SK-MEL-5 (cell line): ENCODE data around the gene NRN1L. TPM values are rescaled to one million over a fixed set of nuclear protein-coding genes. Genes with fewer than 3 reads are reported as not detected.
A peak's percentile ranks its signal among the peaks of the same experiment; 100 is the strongest.
"Not testable (repeated sequence)": the region's sequence is repeated elsewhere in the genome, so short reads cannot be mapped to it uniquely, and the experiment has no call there.

ENCODE experiments used
- DNase-seq: peaks from one replicate; pipeline ENCODE4 v3.0.0-alpha.2; 2016; ENCODE audit warnings: low read depth, low spot score
- in situ Hi-C: cut with HindIII; loops from 2 replicates; pipeline ENCODE4 v1.10.0; 2016; ENCODE audit warnings: low sequenced_read_pairs, high pct_unique_total_duplicates, low pct_unique_long_range_greater_than_20kb
- polyA plus RNA-seq, 2 experiments: library from polyadenylated mRNA; depleted of rRNA; stranded (reverse); fragments of >200 nt; gene quantifications; 2 replicates each; pipeline ENCODE4 v1.2.3, GENCODE V29; 2015
- total RNA-seq: library from RNA; depleted of rRNA; stranded (reverse); fragments of >200 nt; shearing (Covaris generic); gene quantifications from 2 replicates; pipeline ENCODE4 v1.2.3, GENCODE V29; 2014; rRNA removed

NRN1L gene
- total RNA-seq = not detected in 2 replicates
- polyA plus RNA-seq (2015; cell fraction: cytosol; rRNA removed) = not detected in 2 replicates
- polyA plus RNA-seq (2015; cell fraction: nucleus; rRNA removed) = not detected in 2 replicates

GRCh38 chr16:67884684-67885083, at the start of gene NRN1L:
NRN1L (plus strand) TSS chr16:67884885; CDS start chr16:67884904, 19 bp downstream.
- in situ Hi-C loops = no loop called here
- DNase-seq = peak; percentile 56

DNA sequence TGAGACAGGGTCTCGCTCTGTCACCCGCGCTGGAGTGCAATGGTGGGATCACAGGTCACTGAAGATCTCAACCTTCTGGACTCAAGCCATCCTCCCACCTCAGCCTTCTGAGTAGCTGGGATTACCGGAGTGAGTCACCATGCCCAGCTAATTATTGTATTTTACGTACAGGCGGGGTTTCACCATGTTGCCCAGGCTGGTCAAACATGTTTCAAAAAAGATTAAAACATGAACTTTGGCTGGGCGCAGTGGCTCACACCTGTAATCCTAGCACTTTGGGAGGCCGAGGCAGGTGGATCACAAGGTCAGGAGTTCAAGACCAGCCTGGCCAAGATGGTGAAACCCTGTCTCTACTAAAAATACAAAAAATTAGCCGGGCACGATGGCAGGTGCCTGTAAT, 47.5 kb upstream of the NRN1L start:
- DNase-seq, in situ Hi-C loops: not testable (repeated sequence)

DNA sequence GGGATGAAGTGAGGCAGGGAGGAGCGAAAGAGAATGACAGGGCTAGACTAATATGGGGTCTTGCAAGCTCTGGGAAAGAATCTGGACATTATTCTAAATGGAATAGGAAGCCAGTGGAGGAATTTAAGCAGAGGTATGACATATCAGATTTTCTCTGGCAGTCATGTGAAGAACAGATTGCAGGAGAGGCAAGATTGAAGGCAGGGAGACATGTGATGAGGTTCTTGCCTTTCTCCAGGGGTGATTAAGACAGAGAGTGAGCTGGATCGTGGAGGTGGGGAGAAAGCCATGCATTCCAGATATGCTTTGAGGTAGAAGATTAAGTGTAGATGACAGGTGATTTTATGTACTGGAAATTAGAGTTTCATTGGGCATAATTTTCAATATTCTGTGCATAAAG, 46.9 kb upstream of the NRN1L start:
- in situ Hi-C loops = no loop called here
- DNase-seq = no peak

GRCh38 chr16:67841198-67841815, 43.4 kb upstream of the NRN1L start:
- DNase-seq = no peak
- in situ Hi-C loops = no loop called here

- peak; percentile 95 for DNase-seq
- in situ Hi-C loops = no loop called here
Observed at GRCh38 chr16:67841816-67842508, 42.7 kb upstream of the NRN1L start, which contains the start of gene THAP11. THAP11 (plus strand) TSS chr16:67842320; CDS start chr16:67842555, 235 bp downstream.

- in situ Hi-C loops = no loop called here
- DNase-seq = peak; percentile 28
Observed at GRCh38 chr16:67842509-67843342, 42.0 kb upstream of the NRN1L start.

DNA sequence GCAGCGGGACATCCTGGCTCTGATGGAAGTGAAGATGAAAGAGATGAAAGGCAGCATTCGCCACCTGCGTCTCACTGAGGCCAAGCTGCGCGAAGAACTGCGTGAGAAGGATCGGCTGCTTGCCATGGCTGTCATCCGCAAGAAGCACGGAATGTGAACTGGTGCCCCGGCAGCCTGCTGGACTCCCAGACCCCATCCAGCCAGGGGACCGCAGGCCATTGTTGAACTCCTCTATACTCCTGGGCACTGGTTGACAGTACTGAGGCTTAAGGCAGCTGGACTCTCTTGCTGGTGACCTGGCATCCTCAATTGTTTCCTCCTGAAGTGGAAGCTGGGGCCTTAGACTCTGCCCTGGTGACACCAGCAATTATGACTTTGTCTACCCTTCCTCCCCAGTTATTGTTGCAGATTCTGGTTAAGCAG, 41.3 kb upstream of the NRN1L start:
- DNase-seq = no peak
- in situ Hi-C loops = no loop called here

- in situ Hi-C loops = no loop called here
- DNase-seq = no peak
Observed at GRCh38 chr16:67844497-67844896, 40.2 kb upstream of the NRN1L start.

DNA sequence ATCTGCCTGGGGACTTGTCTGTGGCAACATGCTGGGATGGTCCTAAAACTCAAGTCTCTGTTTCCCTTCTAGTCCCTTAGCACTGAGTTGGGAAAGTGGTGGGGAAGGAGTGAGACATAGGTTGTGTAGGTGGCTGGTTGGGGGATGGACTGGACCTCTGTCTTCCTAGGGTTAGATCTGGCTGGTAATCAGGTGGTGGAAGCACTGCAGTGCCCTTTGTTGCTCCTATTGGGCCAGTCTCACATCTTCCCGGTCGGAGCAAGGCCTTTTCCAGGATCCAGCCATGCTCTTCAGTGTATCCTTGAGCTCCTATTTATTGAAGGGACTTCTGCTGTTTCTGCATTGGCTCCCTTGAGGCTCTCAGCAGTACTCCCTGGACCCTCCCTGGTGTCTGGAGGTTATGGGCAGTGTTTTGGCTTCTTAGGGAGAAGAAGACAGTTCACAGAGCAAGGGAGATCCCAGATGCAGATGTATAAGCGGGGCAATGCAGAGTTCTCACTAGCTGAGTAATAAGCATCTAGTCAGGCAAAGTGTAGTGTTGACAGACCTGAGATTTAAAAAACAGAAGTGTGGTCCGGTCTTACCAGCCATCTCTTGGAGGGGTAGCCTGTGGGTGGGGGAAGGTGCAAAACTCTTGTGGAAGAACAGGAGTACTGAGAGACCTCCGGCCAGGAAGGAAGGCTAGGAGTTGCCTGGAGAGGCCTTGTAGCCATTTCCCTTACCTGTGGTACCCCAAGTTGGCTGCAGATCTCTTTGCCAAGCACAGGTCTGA, 39.2 kb upstream of the NRN1L start:
- in situ Hi-C loops = no loop called here
- DNase-seq = no peak

DNA sequence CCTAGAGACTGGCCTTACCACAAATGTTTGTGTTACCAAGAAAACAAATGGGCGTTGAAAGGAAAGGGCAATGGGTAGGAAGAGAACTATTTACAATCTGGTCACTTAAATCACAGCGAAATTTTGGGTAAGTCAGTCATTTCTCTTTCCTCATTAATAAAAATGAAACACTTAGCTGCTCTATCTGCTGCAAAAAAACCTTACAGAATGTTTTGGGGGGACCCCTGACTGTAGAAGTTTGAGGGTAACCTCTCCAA, 38.7 kb upstream of the NRN1L start:
- no peak for DNase-seq
- in situ Hi-C loops = no loop called here

DNA sequence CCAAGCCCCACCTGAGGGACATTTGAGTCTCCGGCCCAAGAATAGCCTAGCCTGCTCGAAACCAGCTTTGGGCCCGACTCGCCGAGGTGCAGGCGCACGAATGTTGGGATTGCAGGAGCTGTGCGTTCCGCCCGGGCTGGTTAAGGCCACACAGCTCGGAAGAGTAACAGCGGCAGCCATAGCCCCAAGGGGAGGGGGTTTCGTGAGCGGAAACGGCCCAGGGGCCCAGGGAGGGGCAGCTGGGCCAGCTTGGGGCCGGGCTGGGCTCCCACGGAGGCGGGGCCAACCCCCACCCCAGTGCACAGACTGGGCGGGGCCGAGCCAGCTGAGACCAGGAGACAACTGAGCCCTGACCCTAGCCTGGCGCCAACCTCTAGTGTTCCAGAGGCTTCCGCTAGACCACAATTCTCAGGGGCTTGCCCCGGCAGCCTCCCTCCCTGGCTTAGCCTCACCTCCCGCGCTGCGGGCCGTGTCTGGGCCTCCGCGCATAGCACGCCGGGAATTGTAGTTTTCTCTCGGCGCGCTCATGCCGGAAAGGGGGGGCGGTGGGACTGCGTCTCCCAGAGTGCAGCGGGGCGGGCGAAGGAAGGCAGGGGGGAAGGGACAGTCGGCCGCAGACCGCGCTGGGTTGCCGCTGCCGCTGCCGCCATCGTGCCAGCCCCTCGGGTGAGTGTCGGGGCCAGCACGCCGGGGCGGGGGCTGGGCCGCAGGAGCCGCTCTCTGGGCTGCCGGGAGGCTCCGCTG, 38.2 kb upstream of the NRN1L start, which contains the start of gene NUTF2:
Gene NUTF2 (plus strand): TSS at position 614 of the 744 bp plus-strand sequence. CDS start 18,198 bp downstream, outside the sequence.
- DNase-seq = peak; percentile 93
- in situ Hi-C loops = no loop called here

DNA sequence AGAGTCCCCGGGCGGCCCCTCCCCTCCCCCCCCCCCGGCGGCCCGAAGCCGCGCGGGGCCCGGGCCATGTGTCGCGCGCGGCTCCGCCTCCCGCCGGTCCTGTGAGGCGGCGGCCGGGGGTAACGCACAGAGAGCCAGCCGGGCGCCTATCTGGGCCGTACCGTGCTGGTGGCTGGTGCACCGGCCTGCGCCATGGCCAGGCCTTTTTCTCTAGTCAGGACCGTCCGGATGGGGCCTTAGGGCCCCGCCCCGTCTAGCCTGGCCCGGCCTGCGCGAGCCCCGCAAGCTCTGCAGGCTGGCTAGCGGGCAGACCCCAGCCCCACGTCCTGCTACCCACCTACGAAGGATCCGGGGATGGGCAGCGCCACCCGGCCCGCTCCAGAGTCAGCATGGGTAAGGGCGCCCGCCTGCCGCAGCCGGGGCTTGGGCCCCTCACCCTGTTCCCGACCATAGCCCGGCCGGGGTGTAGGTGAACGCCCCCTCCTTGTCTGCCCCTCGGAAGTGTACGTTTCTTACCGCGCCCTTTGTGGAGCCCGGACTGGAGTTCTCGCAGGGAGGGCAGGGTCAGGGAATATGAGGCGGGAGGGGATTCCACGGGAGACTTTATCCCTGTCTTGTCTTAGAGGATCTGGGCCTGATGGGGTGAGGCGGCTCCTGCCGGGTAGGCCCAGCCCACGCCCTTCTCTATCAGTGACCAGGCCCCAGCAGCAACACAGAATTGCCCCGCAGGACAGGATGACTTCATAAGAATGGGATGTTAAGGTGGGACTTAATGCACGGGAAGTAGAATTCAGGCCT, 37.4 kb upstream of the NRN1L start, which contains the start of gene CENPT:
Gene CENPT (minus strand): TSS at position 630 of the 798 bp plus-strand sequence. CDS start 13,834 bp downstream, outside the sequence.
- DNase-seq = no peak
- in situ Hi-C loops = no loop called here

GRCh38 chr16:67848118-67848517, 36.6 kb upstream of the NRN1L start:
- in situ Hi-C loops = no loop called here
- DNase-seq = no peak

DNA sequence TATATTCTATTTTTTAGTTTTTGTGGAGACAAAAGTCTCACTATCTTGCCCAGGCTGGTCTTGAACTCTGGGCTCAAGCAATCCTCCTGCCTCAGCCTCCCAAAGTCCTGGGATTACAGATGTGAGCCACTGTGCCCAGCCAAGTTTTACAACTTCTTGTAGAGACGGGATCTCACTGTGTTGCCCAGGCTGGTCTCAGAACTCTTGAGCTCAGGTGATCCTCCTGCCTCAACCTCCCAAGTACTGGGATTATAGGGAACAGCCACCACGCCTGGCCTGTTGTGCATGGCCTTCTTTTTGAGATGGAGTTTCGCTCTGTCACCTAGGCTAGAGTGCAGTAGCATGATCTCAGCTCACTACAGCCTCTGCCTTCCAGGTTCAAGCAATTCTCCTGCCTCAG, 31.0 kb upstream of the NRN1L start:
- in situ Hi-C loops = no loop called here
- DNase-seq = no peak

DNA sequence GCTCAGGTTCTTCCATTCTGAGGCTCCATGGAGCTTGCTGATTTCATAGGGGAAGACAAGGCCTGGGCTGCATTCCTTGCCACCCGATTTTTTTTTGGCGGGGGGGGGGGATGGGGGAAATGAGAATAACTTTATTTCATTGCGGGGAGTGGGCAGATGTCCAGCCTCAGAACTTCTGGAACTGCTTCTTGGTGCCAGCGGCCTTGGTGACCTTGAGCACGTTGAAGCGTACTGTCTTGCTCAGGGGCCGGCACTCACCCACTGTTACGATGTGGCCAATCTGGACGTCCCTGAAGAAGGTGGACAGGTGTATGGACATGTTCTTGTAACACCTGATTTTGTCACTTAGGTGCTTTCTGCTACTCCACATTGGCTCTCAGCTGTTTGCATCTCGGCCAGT, 28.9 kb upstream of the NRN1L start:
- in situ Hi-C loops = no loop called here
- DNase-seq = no peak

- in situ Hi-C loops = no loop called here
- DNase-seq = no peak
Observed at GRCh38 chr16:67856927-67857546, 27.6 kb upstream of the NRN1L start.
